DND-41 (cell line): ENCODE results near the gene RASL11A.

ENCODE experiments used
- ATAC-seq: fragments of 200-7000 bp; cut with Tn5 transposase; 3 replicates; pipeline ENCODE4 v1.9.1; 2021; ENCODE audit warnings: low read depth; ENCODE audit not compliant: insufficient read depth
- DNase-seq: peaks from one replicate; pipeline ENCODE4 v3.0.0-alpha.2; 2020
- H2AFZ ChIP-seq: 2 replicates; pipeline ENCODE4 v1.6.0; 2012; ENCODE audit warnings: low read depth, low read length
- H3K27ac ChIP-seq: 2 replicates; pipeline ENCODE4 v1.5.1; 2012; ENCODE audit warnings: low read length, inconsistent platforms
- H3K27me3 ChIP-seq: fragments of 200-600 bp; sonication (generic); 2 replicates; pipeline ENCODE4 v1.6.0; 2012; ENCODE audit warnings: low read length, mild to moderate bottlenecking, inconsistent platforms; ENCODE audit not compliant: insufficient read depth, poor library complexity
- H3K36me3 ChIP-seq: 2 replicates; pipeline ENCODE4 v1.5.1; 2012; ENCODE audit warnings: low read length, inconsistent platforms; ENCODE audit not compliant: insufficient read depth
- H3K4me1 ChIP-seq: 2 replicates; pipeline ENCODE4 v1.5.1; 2012; ENCODE audit warnings: mild to moderate bottlenecking, low read length; ENCODE audit not compliant: insufficient read depth
- H3K4me2 ChIP-seq: 2 replicates; pipeline ENCODE4 v1.6.0; 2012; ENCODE audit warnings: mild to moderate bottlenecking, moderate library complexity, low read length, inconsistent platforms; ENCODE audit not compliant: insufficient read depth
- H3K4me3 ChIP-seq, 2 experiments: fragments of 200-600 bp in 1 of 2; shearing (Covaris generic) in 1 of 2; 2 replicates each; pipeline ENCODE4 v1.5.1; 2012 to 2016; ENCODE audit warnings: inconsistent platforms in 2 of 2, low read length in 2 of 2, mild to moderate bottlenecking in 2 of 2, low read depth in 1 of 2, moderate library complexity in 1 of 2
- H3K79me2 ChIP-seq: 2 replicates; pipeline ENCODE4 v1.6.0; 2012; ENCODE audit warnings: low read length, inconsistent platforms; ENCODE audit not compliant: insufficient read depth
- H3K9ac ChIP-seq: 2 replicates; pipeline ENCODE4 v1.6.0; 2012; ENCODE audit warnings: low read depth, mild to moderate bottlenecking, inconsistent platforms, low read length, moderate library complexity
- H3K9me3 ChIP-seq: 2 replicates; pipeline ENCODE4 v1.5.1; 2012; ENCODE audit warnings: low read length, moderate library complexity, mild to moderate bottlenecking, inconsistent platforms; ENCODE audit not compliant: insufficient read depth, severe bottlenecking
- H4K20me1 ChIP-seq: 2 replicates; pipeline ENCODE4 v1.6.0; 2012; ENCODE audit warnings: low read length; ENCODE audit not compliant: insufficient read depth
- CTCF ChIP-seq: IDR thresholded peaks from 2 replicates; pipeline ENCODE4 v1.5.1; 2012; ENCODE audit warnings: borderline replicate concordance, low read length, moderate library complexity, mild to moderate bottlenecking; ENCODE audit not compliant: poor library complexity, severe bottlenecking; ENCODE audit errors: extremely low read depth
- EZH2 ChIP-seq: IDR thresholded peaks from 3 replicates; pipeline ENCODE4 v1.6.1; 2012; ENCODE audit warnings: borderline replicate concordance, low read depth, mild to moderate bottlenecking, moderate library complexity, low read length, inconsistent platforms; ENCODE audit not compliant: severe bottlenecking

RASL11A gene

GRCh38 chr13:27259831-27260230 lies 10.8 kb upstream of the RASL11A start:
- no peak overlapping the region for H3K4me2 ChIP-seq
- peaks cover 74% of the 10 kb centered on the region for H3K36me3 ChIP-seq

GRCh38 chr13:27261396-27261795 lies 9.2 kb upstream of the RASL11A start:
- DNase-seq = no peak
- TF ChIP-seq CTCF (no peak), EZH2 (no peak)

More at GRCh38 chr13:27259831-27260230, 10.8 kb upstream of the RASL11A start:
- ATAC-seq (0 out of 3 replicates have a peak, but pooled peaks have one; percentile 8), DNase-seq (no peak)
- Histone ChIP-seq H3K9me3 (no peaks in the 10 kb centered on the region), H3K27ac (no peak overlapping the region), H4K20me1 (peaks cover 46% of the 10 kb centered on the region; the same call in 1 of the 2 replicates), H3K27me3 (no peaks in the 10 kb centered on the region), H3K4me3 (no peak overlapping the region), H2AFZ (no peak overlapping the region), H3K79me2 (peaks cover 49% of the 10 kb centered on the region), H3K9ac (no peak overlapping the region), H3K4me1 (peaks cover 6% of the 10 kb centered on the region)
- TF ChIP-seq CTCF (no peak), EZH2 (no peak)

GRCh38 chr13:27263438-27263837 lies 7.2 kb upstream of the RASL11A start:
- Histone ChIP-seq H3K4me2 (no peak overlapping the region), H3K9ac (no peak overlapping the region), H3K9me3 (no peaks in the 10 kb centered on the region), H3K27ac (no peak overlapping the region), H4K20me1 (peaks cover 25% of the 10 kb centered on the region; the same call in 1 of the 2 replicates), H3K36me3 (peaks cover 38% of the 10 kb centered on the region), H3K27me3 (no peaks in the 10 kb centered on the region), H2AFZ (no peak overlapping the region), H3K79me2 (peaks cover 16% of the 10 kb centered on the region; the same call in 1 of the 2 replicates), H3K4me3 (no peak overlapping the region), H3K4me1 (no peaks in the 10 kb centered on the region)
- TF ChIP-seq EZH2 = no peak
- TF ChIP-seq CTCF = no peak
- DNase-seq (no peak), ATAC-seq (no peak)

More at GRCh38 chr13:27261396-27261795, 9.2 kb upstream of the RASL11A start:
- no peak for ATAC-seq
- peaks cover 40% of the 10 kb centered on the region; the same call in 1 of the 2 replicates for H4K20me1 ChIP-seq
- no peaks in the 10 kb centered on the region for H3K4me1 ChIP-seq
- no peaks in the 10 kb centered on the region for H3K9me3 ChIP-seq
- no peak overlapping the region for H3K4me3 ChIP-seq
- no peak overlapping the region for H2AFZ ChIP-seq
- H3K27ac ChIP-seq = no peak overlapping the region
- no peak overlapping the region for H3K4me2 ChIP-seq
- H3K36me3 ChIP-seq = peaks cover 58% of the 10 kb centered on the region
- no peaks in the 10 kb centered on the region for H3K27me3 ChIP-seq
- peaks cover 36% of the 10 kb centered on the region for H3K79me2 ChIP-seq
- no peak overlapping the region for H3K9ac ChIP-seq

GRCh38 chr13:27264181-27264580 lies 6.4 kb upstream of the RASL11A start:
- Histone ChIP-seq H3K4me2 (no peak overlapping the region), H2AFZ (no peak overlapping the region), H3K27me3 (no peaks in the 10 kb centered on the region), H3K36me3 (peaks cover 30% of the 10 kb centered on the region), H3K4me3 (no peak overlapping the region), H3K9me3 (no peaks in the 10 kb centered on the region), H4K20me1 (peaks cover 21% of the 10 kb centered on the region; the same call in 1 of the 2 replicates), H3K9ac (no peak overlapping the region), H3K79me2 (peaks cover 9% of the 10 kb centered on the region; the same call in 1 of the 2 replicates), H3K4me1 (no peaks in the 10 kb centered on the region), H3K27ac (no peak overlapping the region)
- no peak for TF ChIP-seq CTCF
- TF ChIP-seq EZH2 = no peak
- DNase-seq = no peak
- no peak for ATAC-seq
